Endothelial cell of umbilical vein (primary cell): ENCODE results near the gene HNRNPLL. TPM values are rescaled to one million over a fixed set of nuclear protein-coding genes. Genes with fewer than 3 reads are reported as not detected.

Source experiments
- BruUV-seq: library from RNA; stranded (reverse); fragments of 400-500 nt; replicated peaks from 2 replicates; lab custom pipeline; 2021; lab: Mats Ljungman, UMichigan
- CTCF ChIA-PET: fragments of 300-600, 350-600 bp; sonication (Branson Sonifier 250); formaldehyde crosslinking; loops from one replicate; lab custom pipeline; 2021; ENCODE audit warnings: antibody characterized with exemption, inconsistent platforms; lab: Charles Lee
- POLR2A ChIA-PET: fragments of 300-600, 350-600 bp; sonication (Branson Sonifier 250); formaldehyde crosslinking; loops from one replicate; lab custom pipeline; 2021; ENCODE audit warnings: antibody characterized with exemption, inconsistent platforms; lab: Charles Lee
- DNase-seq: peaks from one replicate; pipeline ENCODE4 v3.0.0-alpha.2; 2011; ENCODE audit warnings: low read depth, low spot score
- FAIRE-seq: peaks from 2 replicates; lab custom pipeline; 2011; peaks lifted over from hg19 to GRCh38; lab: Jason Lieb, UNC
- H2AFZ ChIP-seq: 2 replicates; pipeline ENCODE4 v1.6.0; 2012; ENCODE audit warnings: low read depth, low read length, control low read depth, inconsistent platforms
- H3K27ac ChIP-seq: 2 replicates; pipeline ENCODE4 v1.5.1; 2011; ENCODE audit warnings: low read depth, mild to moderate bottlenecking, control low read depth, low read length, moderate library complexity; ENCODE audit not compliant: insufficient read depth
- H3K27me3 ChIP-seq, 2 experiments: 2 replicates each; pipeline versions ENCODE4 v1.6.0 to v1.6.1; 2011; ENCODE audit warnings: low read length in 2 of 2, mixed read lengths in 1 of 2; ENCODE audit not compliant: control insufficient read depth in 2 of 2, insufficient read depth in 2 of 2
- H3K36me3 ChIP-seq, 2 experiments: 2 replicates in 1 of 2; 3 replicates in 1 of 2; pipeline ENCODE4 v1.5.1; 2011; ENCODE audit warnings: low read length in 2 of 2, mild to moderate bottlenecking in 1 of 2, moderate library complexity in 1 of 2; ENCODE audit not compliant: control insufficient read depth in 2 of 2, insufficient read depth in 2 of 2; ENCODE audit errors: extremely low read depth in 1 of 2
- H3K4me1 ChIP-seq: 3 replicates; pipeline ENCODE4 v1.5.1; 2011; ENCODE audit warnings: mild to moderate bottlenecking, low read length; ENCODE audit not compliant: control insufficient read depth, insufficient read depth; ENCODE audit errors: extremely low read depth
- H3K4me2 ChIP-seq: 2 replicates; pipeline ENCODE4 v1.6.1; 2011; ENCODE audit warnings: low read length, control low read depth, mixed read lengths; ENCODE audit not compliant: insufficient read depth
- H3K4me3 ChIP-seq, 3 experiments: fragments of 200-600 bp in 1 of 3; sonication (generic), shearing (Covaris generic) in 1 of 3; replicated peaks in 1 of 3; 2 replicates each; pipeline ENCODE4 v1.5.1; 2011 to 2016; ENCODE audit warnings: control low read depth in 3 of 3, low read length in 3 of 3, mild to moderate bottlenecking in 2 of 3, inconsistent platforms in 1 of 3, low read depth in 1 of 3, moderate library complexity in 1 of 3; ENCODE audit not compliant: insufficient read depth in 1 of 3
- H3K79me2 ChIP-seq: 2 replicates; pipeline ENCODE4 v1.6.0; 2012; ENCODE audit warnings: low read length, inconsistent platforms; ENCODE audit not compliant: control insufficient read depth, insufficient read depth
- H3K9ac ChIP-seq: replicated peaks from 2 replicates; pipeline ENCODE3; 2011; ENCODE audit warnings: low read length, control low read depth; ENCODE audit not compliant: insufficient read depth; ENCODE audit errors: extremely low read depth
- H3K9me1 ChIP-seq: replicated peaks from 3 replicates; pipeline ENCODE4 v1.6.0; 2011; ENCODE audit warnings: mild to moderate bottlenecking, low read length; ENCODE audit not compliant: control insufficient read depth, insufficient read depth; ENCODE audit errors: extremely low read depth
- H3K9me3 ChIP-seq: replicated peaks from 2 replicates; pipeline ENCODE4 v1.5.1; 2012; ENCODE audit warnings: low read length, inconsistent platforms; ENCODE audit not compliant: control insufficient read depth, insufficient read depth
- H4K20me1 ChIP-seq: replicated peaks from 2 replicates; pipeline ENCODE3; 2011; ENCODE audit warnings: mild to moderate bottlenecking, low read length; ENCODE audit not compliant: control insufficient read depth, insufficient read depth; ENCODE audit errors: extremely low read depth
- CTCF ChIP-seq, 2 donors: IDR thresholded peaks; 1 replicate in 1 of 2; 2 replicates in 1 of 2; pipeline ENCODE4 v1.5.1; 2011; ENCODE audit warnings: low read length in 2 of 2, mild to moderate bottlenecking in 2 of 2, moderate library complexity in 2 of 2, control low read depth in 1 of 2, inconsistent platforms in 1 of 2, low read depth in 1 of 2; ENCODE audit not compliant: insufficient read depth in 1 of 2; ENCODE audit errors: extremely low read depth in 1 of 2
- EZH2 ChIP-seq: IDR thresholded peaks from 2 replicates; pipeline ENCODE4 v1.6.1; 2012; ENCODE audit warnings: borderline replicate concordance, low read depth, mild to moderate bottlenecking, moderate library complexity, low read length, inconsistent platforms; ENCODE audit not compliant: severe bottlenecking
- FOS ChIP-seq: IDR thresholded peaks from 2 replicates; pipeline ENCODE4 v1.6.1; 2011; ENCODE audit warnings: mild to moderate bottlenecking, low read length, moderate library complexity, borderline replicate concordance; ENCODE audit not compliant: insufficient read depth
- GATA2 ChIP-seq: IDR thresholded peaks from 2 replicates; pipeline ENCODE4 v1.7.0; 2011; ENCODE audit warnings: low read depth, mild to moderate bottlenecking, moderate library complexity, mixed read lengths, low read length; ENCODE audit not compliant: insufficient read length, insufficient read depth
- JUN ChIP-seq: IDR thresholded peaks from 2 replicates; pipeline ENCODE4 v1.6.1; 2011; ENCODE audit warnings: borderline replicate concordance, low read depth; ENCODE audit not compliant: insufficient read length, insufficient read depth
- MYC ChIP-seq: IDR thresholded peaks from one replicate; pipeline ENCODE4 v1.6.1; 2011; ENCODE audit warnings: mild to moderate bottlenecking, low read depth, low read length
- POLR2A ChIP-seq: IDR thresholded peaks from 2 replicates; pipeline ENCODE4 v1.6.1; 2012; ENCODE audit warnings: low read depth, mild to moderate bottlenecking, control low read depth, low read length
- POLR2AphosphoS5 ChIP-seq: IDR thresholded peaks from 2 replicates; pipeline ENCODE4 v1.6.1; 2012; ENCODE audit warnings: low read depth, mild to moderate bottlenecking, control low read depth, low read length, moderate library complexity; ENCODE audit not compliant: insufficient read depth
- dilution Hi-C: fragments of 300-500 bp; cut with MboI; formaldehyde crosslinking; loops from one replicate; pipeline ENCODE4 v1.15.0; 2019; ENCODE audit warnings: low sequenced_read_pairs; ENCODE audit not compliant: extremely low pct_ligation_motif_present
- intact Hi-C: fragments of 100-400 bp; cut with micrococcal nuclease; formaldehyde crosslinking; loops from one replicate; pipeline ENCODE4 v1.10.0; 2022
- polyA plus RNA-seq, 4 experiments: library from polyadenylated mRNA; depleted of rRNA in 3 of 4; stranded (reverse) in 3 of 4; unstranded in 1 of 4; fragments of >200 nt; gene quantifications; 2 replicates each; pipeline versions ENCODE4 v1.2.1 to v1.2.3, GENCODE V29; 2011 to 2012; ENCODE audit warnings: missing spikeins in 1 of 4
- total RNA-seq: library from RNA; stranded (reverse); gene quantifications from 2 replicates; pipeline ENCODE4 v1.2.3, GENCODE V29; 2021
- TF ChIP-seq, protein P1 (sequence below): IDR thresholded peaks from 2 replicates; pipeline ENCODE4 v1.6.1; 2011; ENCODE audit not compliant: insufficient read depth, insufficient read length

The HNRNPLL gene
- total and polyA plus RNA-seq, 2 donors (not counting 3 experiments of a cell fraction or from before 2014, with no cell fraction given): 19.8 to 56.2 TPM

GRCh38 chr2:38598991-38599295 is 3.8 kb downstream of the HNRNPLL start:
- Histone ChIP-seq H4K20me1 (peaks cover 20% of the 10 kb centered on the region), H3K36me3 (no peaks in the 10 kb centered on the region), H3K4me1 (peaks cover 23% of the 10 kb centered on the region), H2AFZ (no peak overlapping the region), H3K27me3 (no peaks in the 10 kb centered on the region), H3K4me3 (peak overlapping the region in 1 of 3 experiments; percentile 9), H3K27ac (no peak overlapping the region), H3K9ac (no peak overlapping the region), H3K4me2 (peak overlapping the region; percentile 95), H3K9me3 (no peaks in the 10 kb centered on the region), H3K9me1 (peaks cover 2% of the 10 kb centered on the region), H3K79me2 (peaks cover 83% of the 10 kb centered on the region)
- dilution Hi-C loops (no loop called here), intact Hi-C loops (no loop called here)
- no peak for FAIRE-seq
- peak; percentile 47 for DNase-seq
- ChIA-PET POLR2A (interaction anchor here (0.7 to 6.4 kb wide), 2 partner anchors 153 to 691 kb away, joined by 3 to 64 read pairs; partner anchors contain the start of gene SRSF7), CTCF (interaction anchor here (6.9 kb wide), 1 partner anchor 17 kb away, joined by 39 read pairs; no protein-coding TSS in a partner anchor)
- TF ChIP-seq JUN (no peak), FOS (no peak), EZH2 (no peak), POLR2A (no peak)
- no TSS peak for BruUV-seq

DNA sequence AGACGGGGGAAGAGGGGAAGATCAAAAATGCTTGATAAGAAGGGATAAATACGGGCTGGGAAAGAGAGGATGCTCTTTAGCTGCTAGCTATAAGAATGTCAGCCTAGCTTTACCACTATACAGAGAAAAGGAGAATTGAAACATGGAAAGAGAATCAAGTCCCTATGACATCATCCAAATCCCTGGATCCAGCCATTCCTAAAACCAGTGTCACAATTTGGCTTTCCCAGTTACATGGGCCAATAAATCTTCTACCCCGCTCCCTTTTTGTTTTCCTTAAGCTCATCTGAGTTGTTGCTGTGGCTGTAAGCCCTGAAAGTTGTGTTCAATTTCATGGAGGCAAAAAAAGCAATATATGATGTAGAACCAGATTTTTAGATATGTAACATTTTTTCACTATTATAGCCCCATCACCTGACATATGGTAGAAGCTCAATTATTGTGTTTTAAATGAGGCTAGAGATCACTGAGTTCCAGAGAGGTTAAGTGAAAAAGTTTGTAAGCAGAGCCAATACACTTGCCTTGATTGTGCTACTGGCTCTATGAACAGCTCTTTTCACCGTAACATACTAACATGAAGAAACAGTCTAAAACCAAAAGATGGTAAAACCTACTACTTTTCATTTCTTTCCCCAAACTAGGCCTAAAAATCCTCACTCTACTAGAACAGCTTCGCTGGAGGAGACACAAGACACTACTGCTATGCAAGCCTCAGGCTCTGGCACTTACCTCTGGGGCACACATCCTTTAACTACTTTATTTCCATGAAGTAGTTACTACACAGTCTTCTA is 4.3 kb downstream of the HNRNPLL start:
- dilution Hi-C loops (no loop called here), intact Hi-C loops (no loop called here)
- Histone ChIP-seq H3K9ac (no peak overlapping the region), H3K4me3 (peak overlapping the region in 1 of 3 experiments; percentile 9), H3K4me1 (peaks cover 23% of the 10 kb centered on the region), H3K9me1 (peaks cover 2% of the 10 kb centered on the region), H3K36me3 (no peaks in the 10 kb centered on the region), H3K27me3 (no peaks in the 10 kb centered on the region), H3K27ac (no peak overlapping the region), H4K20me1 (peaks cover 20% of the 10 kb centered on the region), H3K9me3 (no peaks in the 10 kb centered on the region), H3K79me2 (peaks cover 87% of the 10 kb centered on the region), H3K4me2 (peak overlapping the region; percentile 95), H2AFZ (no peak overlapping the region)
- FAIRE-seq (no peak), DNase-seq (no peak)
- CTCF ChIA-PET: interaction anchor here (1.4 to 6.9 kb wide), 2 partner anchors 17 to 92 kb away, joined by 3 to 39 read pairs; no protein-coding TSS in a partner anchor
- TF ChIP-seq MYC: no peak
- no peak for TF ChIP-seq GATA2
- TF ChIP-seq FOS: no peak
- no peak for TF ChIP-seq POLR2AphosphoS5
- no peak for TF ChIP-seq JUN
- TF ChIP-seq, protein P1, sequence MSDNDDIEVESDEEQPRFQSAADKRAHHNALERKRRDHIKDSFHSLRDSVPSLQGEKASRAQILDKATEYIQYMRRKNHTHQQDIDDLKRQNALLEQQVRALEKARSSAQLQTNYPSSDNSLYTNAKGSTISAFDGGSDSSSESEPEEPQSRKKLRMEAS: no peak
- no peak for TF ChIP-seq POLR2A
- no peak for TF ChIP-seq EZH2
- TF ChIP-seq CTCF (IDR thresholded peaks at IDR 0.05; ENCODE audit: extremely low read depth in 1 of 2, insufficient read depth in 1 of 2, low read depth in 1 of 2, low read length in 2 of 2): no peak
- BruUV-seq: no TSS peak
- POLR2A ChIA-PET: interaction anchor here (0.7 to 6.4 kb wide), 2 partner anchors 153 to 692 kb away, joined by 3 to 64 read pairs; partner anchors contain the start of gene SRSF7
